RWPE2 (cell line): ENCODE measurements around the gene GCG.

ENCODE experiments used
- ATAC-seq: fragments of 200-7000 bp; cut with Tn5 transposase; 3 replicates; pipeline ENCODE4 v1.9.1; 2021; ENCODE audit warnings: low read depth
- DNase-seq: peaks from one replicate; pipeline ENCODE4 v3.0.0-alpha.2; 2020; ENCODE audit warnings: low spot score
- H3K27ac ChIP-seq: fragments of 450-650 bp; 2 replicates; pipeline ENCODE4 v1.5.1; 2017; ENCODE audit warnings: mild to moderate bottlenecking; ENCODE audit not compliant: poor library complexity, severe bottlenecking
- H3K27me3 ChIP-seq: fragments of 250-450 bp; sonication (Bioruptor Pico); 2 replicates; pipeline ENCODE4 v1.5.1; 2021; ENCODE audit warnings: mild to moderate bottlenecking, moderate library complexity; ENCODE audit not compliant: insufficient read depth, poor library complexity, severe bottlenecking
- H3K36me3 ChIP-seq: fragments of 250-450 bp; sonication (Bioruptor Pico); 2 replicates; pipeline ENCODE4 v1.5.1; 2020; ENCODE audit warnings: low read depth, mild to moderate bottlenecking, moderate library complexity
- H3K4me1 ChIP-seq: fragments of 250-450 bp; sonication (Bioruptor Pico); 2 replicates; pipeline ENCODE4 v1.5.1; 2021; ENCODE audit warnings: mild to moderate bottlenecking, moderate library complexity; ENCODE audit not compliant: insufficient read depth, poor library complexity, severe bottlenecking
- H3K4me3 ChIP-seq: fragments of 250-450 bp; sonication (Bioruptor Pico); 2 replicates; pipeline ENCODE4 v1.5.1; 2021; ENCODE audit warnings: mild to moderate bottlenecking, moderate library complexity; ENCODE audit not compliant: severe bottlenecking
- H3K9me3 ChIP-seq: fragments of 250-450 bp; sonication (Bioruptor Pico); 2 replicates; pipeline ENCODE4 v1.5.1; 2021; ENCODE audit warnings: mild to moderate bottlenecking, moderate library complexity; ENCODE audit not compliant: severe bottlenecking
- TF ChIP-seq, protein P1 (sequence below): fragments of 450-650 bp; IDR thresholded peaks from one replicate; pipeline ENCODE4 v1.5.1; 2017; ENCODE audit warnings: mild to moderate bottlenecking, moderate library complexity; ENCODE audit not compliant: poor library complexity, severe bottlenecking

Gene GCG

DNA sequence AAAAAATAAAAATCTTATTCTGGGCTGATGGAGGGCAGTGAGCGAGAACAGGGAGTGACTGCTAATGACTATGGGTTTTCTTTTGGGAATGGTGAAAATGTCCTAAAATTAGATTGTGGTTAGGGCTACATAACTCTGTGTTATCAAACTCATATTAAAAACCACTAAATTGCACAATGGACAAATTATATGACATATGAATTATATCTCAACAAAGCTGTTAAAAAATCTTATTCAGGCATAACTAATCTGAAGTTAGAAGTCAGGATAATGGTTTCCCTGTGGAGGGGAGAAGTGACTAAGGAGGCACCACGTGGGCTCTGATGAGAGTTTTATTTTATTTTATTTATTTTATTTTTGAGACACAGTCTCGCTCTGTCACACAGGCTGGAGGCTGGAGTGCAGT is 45.9 kb downstream of the GCG start:
- Histone ChIP-seq H3K36me3 (no peaks in the 10 kb centered on the region), H3K9me3 (no peaks in the 10 kb centered on the region), H3K4me3 (no peak overlapping the region), H3K4me1 (peaks cover 8% of the 10 kb centered on the region), H3K27me3 (no peaks in the 10 kb centered on the region), H3K27ac (no peak overlapping the region)
- DNase-seq: no peak
- no peak for ATAC-seq
- TF ChIP-seq, protein P1, sequence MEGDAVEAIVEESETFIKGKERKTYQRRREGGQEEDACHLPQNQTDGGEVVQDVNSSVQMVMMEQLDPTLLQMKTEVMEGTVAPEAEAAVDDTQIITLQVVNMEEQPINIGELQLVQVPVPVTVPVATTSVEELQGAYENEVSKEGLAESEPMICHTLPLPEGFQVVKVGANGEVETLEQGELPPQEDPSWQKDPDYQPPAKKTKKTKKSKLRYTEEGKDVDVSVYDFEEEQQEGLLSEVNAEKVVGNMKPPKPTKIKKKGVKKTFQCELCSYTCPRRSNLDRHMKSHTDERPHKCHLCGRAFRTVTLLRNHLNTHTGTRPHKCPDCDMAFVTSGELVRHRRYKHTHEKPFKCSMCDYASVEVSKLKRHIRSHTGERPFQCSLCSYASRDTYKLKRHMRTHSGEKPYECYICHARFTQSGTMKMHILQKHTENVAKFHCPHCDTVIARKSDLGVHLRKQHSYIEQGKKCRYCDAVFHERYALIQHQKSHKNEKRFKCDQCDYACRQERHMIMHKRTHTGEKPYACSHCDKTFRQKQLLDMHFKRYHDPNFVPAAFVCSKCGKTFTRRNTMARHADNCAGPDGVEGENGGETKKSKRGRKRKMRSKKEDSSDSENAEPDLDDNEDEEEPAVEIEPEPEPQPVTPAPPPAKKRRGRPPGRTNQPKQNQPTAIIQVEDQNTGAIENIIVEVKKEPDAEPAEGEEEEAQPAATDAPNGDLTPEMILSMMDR: no peak

DNA sequence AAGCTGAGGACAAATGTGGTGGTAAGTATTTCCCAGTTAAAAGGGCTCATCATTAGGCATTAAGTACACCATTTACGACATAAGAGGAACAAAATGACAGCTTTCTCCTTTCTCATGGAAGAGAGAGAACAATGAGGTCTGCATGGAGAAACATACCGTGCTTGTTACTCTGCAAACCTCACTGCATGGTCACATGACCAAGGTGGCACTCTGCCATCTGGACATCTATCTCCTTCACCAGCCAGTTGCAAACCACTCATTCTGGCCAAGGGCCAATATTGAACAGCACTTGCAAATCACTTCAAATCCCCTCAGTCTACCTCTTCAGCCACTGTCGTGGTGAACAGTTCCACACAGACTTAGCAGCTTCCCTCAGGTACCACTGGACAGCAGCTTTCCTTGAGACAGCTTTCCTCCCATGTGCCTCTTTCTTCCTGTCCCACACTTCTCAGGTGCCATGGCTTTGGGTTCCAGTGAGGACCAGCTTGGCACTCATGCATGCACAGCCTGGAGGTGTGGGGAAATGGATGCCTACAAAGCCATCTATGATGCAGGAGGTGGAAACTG is 48.5 kb downstream of the GCG start:
- no peak overlapping the region for H3K27ac ChIP-seq
- H3K9me3 ChIP-seq: no peaks in the 10 kb centered on the region
- no peak overlapping the region for H3K4me3 ChIP-seq
- no peak for ATAC-seq
- H3K36me3 ChIP-seq: no peaks in the 10 kb centered on the region
- TF ChIP-seq, protein P1: no peak
- H3K4me1 ChIP-seq: peaks cover 8% of the 10 kb centered on the region
- no peak for DNase-seq
- no peaks in the 10 kb centered on the region for H3K27me3 ChIP-seq

DNA sequence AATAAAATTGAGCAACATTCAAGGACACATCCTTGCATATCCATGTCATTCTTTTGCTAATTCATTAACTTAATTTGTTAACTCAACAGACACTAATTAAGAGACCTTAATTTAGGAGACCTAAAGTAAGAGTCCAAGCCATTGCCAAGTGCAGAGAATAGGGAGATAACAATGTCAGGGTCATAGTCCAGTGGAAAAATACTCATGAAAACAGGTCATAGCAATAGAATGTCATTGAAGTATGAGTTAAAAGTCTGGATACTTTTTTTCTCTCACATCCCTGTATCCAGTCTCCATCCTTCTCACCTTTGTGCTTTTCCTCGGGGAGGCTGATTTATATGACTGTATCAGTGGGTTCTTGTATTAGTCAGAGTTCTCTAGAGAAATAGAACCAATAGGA is 51.5 kb downstream of the GCG start:
- Histone ChIP-seq H3K4me3 (no peak overlapping the region), H3K9me3 (no peaks in the 10 kb centered on the region), H3K4me1 (no peaks in the 10 kb centered on the region), H3K36me3 (no peaks in the 10 kb centered on the region), H3K27me3 (no peaks in the 10 kb centered on the region), H3K27ac (no peak overlapping the region)
- TF ChIP-seq, protein P1: no peak
- no peak for DNase-seq
- no peak for ATAC-seq

DNA sequence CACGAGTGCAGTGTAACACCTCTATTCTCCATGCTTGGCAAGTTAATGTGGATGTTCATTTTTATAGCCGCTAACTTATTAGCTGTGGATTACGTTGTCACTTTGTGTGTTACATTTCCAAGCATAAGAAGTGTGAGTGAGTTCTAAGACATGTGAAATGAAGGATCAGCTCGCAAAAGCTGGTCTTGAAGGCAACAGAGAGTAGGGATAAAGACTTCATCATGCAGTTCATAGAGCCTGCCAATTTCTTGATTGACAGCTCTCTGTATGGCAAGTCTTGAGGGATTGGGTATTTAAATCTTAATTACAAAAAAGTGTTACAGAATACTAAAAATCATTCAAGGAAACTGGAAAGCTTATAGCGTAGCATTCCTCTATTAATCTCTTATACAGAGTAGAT is 52.2 kb downstream of the GCG start:
- ATAC-seq: no peak
- no peak for DNase-seq
- TF ChIP-seq, protein P1: no peak
- H3K36me3 ChIP-seq: no peaks in the 10 kb centered on the region
- no peaks in the 10 kb centered on the region for H3K4me1 ChIP-seq
- H3K4me3 ChIP-seq: no peak overlapping the region
- no peaks in the 10 kb centered on the region for H3K27me3 ChIP-seq
- no peaks in the 10 kb centered on the region for H3K9me3 ChIP-seq
- H3K27ac ChIP-seq: no peak overlapping the region
